ENCODE results near the gene ADTRP.
"Not testable (repeated sequence)": the region's sequence is repeated elsewhere in the genome, so short reads cannot be mapped to it uniquely, and the experiment has no call there.

Gene ADTRP

DNA sequence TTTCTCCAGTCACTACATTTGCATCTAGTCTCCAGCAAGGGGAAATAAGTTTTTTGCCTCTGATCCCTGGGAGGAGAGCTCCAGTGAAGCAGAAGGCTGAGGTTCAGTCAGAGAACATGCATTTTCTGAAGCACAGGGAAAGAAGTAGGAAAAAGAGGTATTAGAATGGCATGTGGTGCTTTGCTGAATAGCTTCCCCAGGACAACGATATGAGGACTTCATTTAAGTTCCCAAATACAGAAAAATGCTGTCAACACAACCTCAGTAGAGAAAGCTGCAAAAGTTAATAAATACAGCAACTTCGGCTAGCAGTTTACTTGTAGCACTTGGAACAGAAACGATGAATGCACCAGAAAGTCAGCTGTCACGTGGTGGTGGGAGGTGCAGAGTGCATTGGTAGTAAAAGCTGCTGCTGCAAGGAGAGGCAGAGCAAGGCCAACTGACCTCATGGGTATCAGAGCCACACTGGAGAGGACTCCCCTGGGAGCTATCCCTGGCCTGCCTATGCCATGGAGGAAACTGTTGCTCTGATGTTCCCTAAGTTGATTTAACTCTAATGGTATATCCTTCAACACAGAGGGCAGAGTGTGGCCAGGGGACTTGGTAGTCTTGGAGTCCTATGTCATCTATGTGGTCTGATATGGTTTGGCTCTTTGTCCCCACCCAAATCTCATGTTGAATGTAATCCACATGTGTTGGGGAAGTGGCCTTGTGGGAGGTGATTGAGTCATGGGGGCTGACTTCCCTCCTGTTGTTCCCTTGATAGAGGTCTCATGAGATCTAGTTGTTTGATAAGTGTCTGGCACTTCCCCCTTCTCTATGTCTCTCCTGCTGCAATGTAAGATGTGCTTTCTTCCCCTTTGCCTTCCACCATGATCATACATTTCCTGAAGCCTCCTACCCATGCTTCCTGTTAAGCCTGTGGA lies 85.9 kb downstream of the ADTRP start:
- DNase-seq (ENCODE audit: low read depth) = no peak

DNA sequence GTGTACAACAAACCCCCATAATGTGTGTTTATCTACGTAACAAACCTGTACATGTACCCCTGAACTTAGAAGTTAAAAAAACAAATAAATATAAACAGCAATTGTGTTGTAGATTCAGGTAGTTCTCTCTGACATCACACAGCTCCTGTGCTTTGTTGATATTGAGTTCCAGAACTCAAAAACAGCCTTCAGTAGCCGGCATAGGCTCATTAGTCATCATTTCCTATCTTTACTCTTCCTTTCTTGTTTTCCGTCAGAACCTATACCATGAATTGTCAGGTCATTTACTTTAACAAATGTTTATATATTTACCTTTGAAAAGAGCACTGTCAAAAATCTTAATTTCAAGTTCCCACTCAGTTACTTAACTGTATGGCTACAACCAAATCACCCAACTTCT lies 88.8 kb downstream of the ADTRP start:
- no peak for DNase-seq (ENCODE audit: low read depth)

DNA sequence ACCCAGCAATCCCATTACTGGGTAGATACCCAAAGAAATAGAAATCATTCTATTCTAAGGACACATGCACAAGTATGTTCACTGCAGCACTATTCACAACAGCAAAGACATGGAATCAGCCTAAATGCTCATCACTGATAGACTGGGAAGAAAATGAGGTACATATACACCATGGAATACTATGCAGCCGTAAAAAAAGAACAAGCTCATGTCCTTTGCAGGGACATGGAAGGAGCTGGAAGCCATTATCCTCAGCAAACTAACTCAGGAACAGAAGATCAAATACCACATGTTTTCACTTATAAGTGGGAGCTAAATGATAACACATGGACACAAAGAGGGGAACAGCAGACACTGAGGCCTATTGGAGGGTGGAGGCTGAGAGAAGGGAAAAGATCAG lies 89.2 kb downstream of the ADTRP start:
- not testable (repeated sequence) for DNase-seq (ENCODE audit: low read depth)

DNA sequence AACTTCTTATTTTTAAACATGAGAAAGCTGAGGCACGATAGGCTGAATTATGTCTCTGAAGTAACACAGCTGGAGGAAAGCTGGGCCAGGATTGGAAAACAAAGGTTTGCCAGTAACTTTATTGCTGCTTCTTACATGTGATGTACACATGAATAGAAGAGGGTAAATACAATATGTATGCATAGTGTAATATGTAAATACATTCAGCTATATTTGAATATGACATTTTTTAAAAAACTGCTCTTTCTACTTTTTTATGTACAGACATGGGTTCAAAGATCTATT lies 90.2 kb downstream of the ADTRP start:
- DNase-seq (ENCODE audit: low read depth) = no peak

DNA sequence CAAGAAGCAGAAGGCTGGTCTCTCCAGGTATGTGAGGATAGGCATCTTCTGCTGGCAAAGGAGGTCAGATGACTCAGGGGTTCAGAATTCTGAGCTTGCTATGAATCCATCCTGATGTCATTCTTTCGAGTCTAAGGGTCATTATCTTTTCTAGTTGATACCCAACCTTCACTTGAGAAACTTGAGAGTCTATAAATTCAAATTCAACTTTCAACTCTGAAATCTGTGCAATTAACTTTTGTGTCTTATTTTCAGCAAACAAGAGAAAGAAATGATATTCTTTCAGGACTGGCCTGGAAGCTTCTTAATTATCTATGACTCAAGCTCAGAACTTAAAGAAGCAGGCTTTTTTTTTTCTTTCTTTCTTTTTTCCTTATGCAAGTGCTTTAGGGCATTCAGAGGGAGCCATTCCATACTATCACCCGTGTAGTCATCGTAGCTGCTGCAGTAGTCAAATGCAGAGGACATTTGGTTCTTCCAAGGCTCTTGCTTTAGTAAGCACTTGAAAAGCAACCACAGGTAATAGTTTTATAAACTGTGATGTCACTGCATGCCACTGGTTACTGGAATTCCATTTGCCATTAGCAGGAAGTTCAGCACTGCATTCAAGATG lies 93.0 kb downstream of the ADTRP start:
- DNase-seq (ENCODE audit: low read depth) = no peak

DNA sequence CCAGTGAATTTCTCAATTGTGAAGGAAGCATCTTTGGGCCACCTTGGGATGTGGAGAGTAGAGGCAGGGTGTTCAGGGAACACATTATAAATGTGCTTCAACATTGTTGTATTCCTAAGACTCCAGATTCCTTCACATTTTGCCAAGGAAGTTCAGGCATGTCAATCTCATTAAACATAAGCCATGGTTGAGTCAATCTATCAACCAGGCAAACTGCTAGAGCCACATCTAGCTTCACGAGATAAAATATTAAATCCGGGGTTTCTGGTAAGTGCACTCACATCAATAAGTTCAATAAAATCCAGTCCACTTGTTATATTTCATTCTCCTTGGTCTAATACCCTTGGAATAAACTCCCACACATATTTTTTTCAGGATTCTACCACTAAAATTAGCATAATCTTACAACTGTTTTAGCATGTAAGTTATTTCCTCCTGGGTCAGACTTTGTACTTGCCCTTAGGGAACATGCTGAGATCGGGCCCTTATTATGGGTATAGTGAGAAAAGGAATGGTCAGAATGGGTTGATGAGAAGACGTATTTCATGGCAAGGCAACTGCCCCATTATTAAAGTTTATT lies 93.6 kb downstream of the ADTRP start:
- no peak for DNase-seq (ENCODE audit: low read depth)

DNA sequence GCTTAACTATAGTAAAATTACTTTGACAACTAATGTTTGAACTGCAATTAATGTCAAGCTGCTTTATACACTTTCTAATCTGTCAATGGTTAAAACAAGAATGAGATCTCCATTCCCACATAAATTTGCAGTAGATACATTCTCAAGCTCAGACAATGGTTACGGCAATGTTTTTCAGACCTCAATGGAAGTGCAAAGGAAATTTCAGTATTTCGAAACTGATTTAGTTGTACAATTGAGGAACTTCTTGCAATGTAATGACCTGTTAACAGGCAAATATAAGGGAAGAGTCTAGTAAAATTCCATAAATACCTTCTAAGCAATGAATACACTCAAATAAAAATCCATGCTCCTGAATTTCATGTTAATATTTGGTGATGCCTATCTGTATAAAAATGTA lies 94.7 kb downstream of the ADTRP start:
- DNase-seq (ENCODE audit: low read depth) = no peak

DNA sequence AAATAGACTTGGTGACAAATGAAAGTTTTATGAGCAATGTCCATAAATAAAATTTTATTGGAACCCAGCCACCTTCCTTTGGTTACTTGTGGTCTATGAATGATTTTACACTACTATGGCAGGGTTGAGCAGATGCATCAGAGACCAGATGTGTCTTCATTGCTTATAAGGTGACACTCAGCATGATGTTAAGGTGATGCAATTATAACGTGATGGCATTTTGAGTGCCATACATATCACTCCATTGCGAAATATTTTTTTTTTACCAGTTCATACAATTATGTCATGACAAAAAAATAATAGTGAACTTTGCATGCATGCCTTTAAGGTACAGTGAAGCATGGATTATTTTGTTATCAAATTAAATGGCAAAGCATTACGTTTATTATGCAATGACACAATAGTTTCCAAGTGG lies 96.0 kb downstream of the ADTRP start:
- DNase-seq (ENCODE audit: low read depth) = no peak

DNA sequence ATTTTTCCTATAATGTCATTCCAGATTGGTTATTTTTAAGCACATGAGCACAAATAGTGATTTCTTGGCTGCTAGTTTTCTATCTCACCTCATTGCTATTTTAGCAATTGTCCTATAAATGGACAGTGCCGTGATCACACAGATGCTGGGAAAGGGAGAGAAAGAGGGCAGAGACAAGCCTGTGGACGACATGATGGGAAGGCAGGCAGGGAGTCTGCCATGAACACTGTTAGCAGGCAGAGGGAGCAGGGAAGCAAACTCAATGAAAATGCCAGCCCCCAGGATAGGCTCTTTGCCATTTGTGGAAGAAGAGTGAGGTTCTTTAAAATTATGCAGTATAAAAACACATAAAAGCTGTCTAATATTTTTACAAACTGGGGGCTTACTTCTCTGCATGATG lies 96.8 kb downstream of the ADTRP start:
- no peak for DNase-seq (ENCODE audit: low read depth)

DNA sequence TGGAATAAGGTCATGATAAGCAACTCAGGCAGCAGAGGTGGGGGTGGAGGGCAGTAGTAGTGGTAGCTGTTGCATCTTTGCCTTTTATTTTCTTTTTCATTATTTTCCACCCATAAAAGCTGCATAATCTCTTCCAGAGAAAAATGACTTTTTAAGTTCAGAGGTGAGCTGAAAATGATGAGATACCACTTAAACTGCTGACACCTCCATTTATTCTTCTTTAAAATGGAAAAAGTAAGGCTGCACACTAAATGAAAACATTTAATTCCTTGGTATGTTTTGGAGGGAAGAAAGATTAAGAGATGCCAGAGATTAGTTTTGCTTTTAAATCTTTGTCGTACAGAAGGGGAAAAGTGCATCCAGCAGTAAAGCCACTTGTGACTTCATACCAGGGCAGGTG lies 97.2 kb downstream of the ADTRP start:
- DNase-seq (ENCODE audit: low read depth) = no peak

DNA sequence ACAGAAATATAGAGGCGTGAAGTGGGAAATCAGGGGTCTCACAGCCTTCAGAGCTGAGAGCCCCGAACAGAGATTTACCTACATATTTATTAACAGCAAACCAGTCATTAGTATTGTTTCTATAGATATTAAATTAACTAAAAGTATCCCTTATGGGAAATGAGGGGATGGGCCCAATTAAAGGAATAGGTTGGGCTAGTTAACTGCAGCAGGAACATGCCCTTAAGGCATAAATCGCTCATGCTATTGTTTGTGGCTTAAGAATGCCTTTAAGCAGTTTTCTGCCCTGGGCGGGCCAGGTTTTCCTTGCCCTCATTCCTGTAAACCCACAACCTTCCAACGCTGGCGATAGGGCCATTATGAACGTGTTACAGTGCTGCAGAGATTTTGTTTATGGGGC lies 98.1 kb downstream of the ADTRP start:
- DNase-seq (ENCODE audit: low read depth) = not testable (repeated sequence)

DNA sequence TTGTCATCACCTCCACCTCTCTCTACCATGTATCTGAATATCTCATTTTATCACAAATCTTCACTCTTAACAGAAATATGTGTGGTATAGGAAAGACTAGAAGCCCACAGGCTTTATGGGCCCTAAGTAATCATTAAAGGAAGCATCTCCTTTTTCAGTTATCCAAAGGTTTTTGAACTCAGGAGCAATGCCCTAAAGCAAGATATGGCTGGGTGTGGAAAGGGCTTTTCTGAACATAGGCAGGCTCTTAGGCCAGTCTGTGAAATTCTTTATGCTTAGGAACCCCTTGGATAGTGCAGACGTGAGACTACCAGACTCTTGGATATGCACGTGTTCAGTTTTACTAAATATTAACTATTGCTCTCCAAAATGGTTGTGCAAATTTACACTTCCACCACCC lies 99.5 kb downstream of the ADTRP start:
- no peak for DNase-seq (ENCODE audit: low read depth)

DNA sequence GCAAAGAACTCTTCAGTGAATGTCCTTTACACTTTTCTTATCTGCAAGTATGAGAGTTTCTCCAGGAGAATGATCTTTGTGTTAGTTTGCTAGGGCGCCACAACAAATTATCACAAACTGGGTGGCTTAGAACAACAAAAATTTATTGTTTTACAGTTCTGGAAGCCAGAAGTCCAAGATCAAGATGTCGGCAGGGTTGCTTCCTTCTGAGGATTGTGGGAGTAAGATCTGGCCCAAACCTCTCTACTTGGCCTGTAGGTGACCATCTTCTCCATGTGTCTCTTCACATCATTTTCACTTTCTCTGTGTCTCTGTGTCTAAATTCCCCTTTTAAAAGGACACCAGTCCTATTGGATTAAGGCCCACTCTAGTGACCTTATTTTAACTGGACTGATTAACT lies 103.0 kb downstream of the ADTRP start:
- no peak for DNase-seq (ENCODE audit: low read depth)

DNA sequence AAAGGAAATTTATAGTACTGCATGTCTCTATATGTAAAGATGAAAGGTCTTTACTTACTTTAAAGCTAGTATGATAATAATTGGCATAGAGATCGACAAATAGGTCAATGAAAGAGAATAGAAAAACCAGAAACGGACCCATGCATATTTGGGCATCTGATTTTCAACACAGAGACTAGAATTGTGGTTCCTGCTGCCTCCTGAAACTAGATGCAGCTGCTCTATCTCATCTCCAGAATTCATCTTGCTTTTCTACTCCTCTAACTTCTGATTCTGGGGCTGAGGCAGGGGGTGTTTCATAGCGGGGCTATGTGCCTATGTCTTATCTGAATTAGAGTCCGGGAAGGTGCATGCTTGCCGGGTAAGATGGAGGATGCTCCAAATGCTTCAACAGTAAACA lies 105.9 kb downstream of the ADTRP start:
- no peak for DNase-seq (ENCODE audit: low read depth)

DNA sequence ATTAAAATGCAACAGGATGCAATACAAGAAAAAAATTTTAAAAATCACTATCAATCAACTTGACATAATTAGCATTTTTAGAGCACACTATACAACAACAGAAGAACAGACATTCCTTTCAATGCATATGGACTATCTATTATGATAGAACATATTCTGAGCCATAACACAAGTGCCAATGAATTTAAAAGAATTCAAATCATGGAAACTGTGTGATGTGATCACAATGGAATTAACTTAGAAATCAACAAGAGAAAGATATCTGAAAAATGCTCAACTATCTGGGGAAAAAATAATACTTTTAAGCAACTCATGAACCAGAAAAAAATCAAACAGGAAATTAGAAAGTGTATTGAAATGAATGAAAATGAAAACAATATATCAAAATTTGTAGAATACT lies 106.3 kb downstream of the ADTRP start:
- no peak for DNase-seq (ENCODE audit: low read depth)

DNA sequence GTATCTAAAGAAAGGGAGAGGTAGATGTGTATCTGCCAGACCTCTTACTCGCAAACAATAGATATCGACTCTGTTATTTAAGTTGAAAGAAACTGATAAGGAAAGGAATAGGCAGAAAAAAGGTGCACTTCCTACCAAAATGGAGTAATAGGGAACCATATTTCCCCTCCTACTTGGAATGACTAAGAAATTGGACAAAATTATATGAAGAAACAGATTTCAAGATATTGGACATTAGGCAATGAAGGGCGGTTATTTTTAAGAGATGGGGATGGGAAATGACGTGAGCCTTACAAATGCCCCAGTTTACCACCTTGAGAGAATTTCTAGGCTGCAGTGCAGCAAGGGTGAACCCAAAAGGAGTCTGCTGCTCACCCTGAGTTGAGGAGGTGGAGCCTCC lies 108.9 kb downstream of the ADTRP start:
- DNase-seq (ENCODE audit: low read depth) = no peak

DNA sequence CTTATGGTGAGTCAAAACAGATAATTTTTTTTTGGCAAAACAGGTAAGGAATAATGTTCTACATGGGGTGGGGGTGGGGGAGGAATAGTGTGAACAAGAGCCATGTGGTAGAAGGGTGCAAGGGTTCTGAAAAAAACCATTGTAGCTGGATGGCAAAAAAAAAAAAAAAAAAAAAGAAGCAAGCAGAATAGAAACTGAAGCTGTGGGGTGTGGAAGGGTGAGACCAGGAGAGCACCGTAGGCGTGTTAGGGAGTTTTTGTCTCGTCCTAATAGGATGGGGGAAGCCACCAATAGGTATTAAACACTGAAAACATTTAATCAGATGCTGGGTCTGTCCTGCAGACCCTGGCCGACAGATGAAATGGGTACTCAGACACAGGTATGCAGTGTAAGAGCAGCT lies 110.1 kb downstream of the ADTRP start:
- DNase-seq (ENCODE audit: low read depth) = no peak

DNA sequence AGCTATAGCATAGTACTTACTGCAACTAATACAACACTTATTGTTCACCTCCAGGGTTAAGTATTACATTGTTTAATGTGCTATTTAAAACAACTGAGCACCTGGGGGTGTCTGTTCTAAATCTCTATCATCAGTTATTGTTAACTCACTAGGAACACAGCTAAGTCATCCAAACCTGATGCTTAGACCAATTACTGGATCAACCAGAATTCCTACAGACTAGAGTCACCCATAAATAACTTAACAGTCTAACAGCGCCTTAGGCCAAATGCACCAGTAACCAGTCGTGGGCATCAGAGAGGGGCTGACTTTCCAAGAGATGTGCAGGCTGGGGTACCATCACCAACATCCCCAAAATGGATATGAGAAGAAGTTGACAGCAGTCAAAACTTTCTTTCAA lies 110.7 kb downstream of the ADTRP start:
- no peak for DNase-seq (ENCODE audit: low read depth)

DNA sequence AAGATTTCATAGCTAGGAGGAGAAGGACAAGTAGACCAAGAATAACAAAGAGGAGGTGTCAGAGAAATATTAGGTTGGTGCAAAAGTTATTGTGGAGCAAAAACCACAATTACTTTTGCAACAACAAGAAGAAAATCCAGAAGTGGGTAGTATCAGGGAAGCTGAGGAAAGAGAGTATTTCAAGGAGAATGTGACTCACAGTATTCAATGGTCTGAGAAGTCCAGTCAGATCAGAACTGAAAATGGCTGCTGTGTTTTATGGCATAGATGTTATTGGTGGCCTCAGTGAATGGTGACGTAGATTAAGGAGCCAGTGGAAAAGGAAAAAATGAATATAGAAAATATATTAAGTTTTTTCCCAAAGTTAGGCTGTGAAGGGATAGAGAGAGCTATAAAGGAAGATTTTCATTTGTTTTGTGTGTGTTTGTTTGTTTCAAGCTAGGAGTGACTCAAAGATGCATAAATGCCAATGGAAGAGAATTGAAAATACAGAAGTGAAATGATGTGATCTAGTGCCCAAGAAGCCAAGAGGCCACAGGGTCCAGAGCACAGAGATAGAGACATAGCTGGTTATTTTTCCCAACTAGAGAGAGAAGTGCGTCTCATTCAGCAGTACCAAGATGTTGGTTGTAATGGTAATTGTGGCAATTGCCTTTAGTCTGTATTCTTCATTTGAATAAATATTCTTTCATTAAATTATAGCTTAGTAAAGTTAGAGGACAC lies 112.8 kb downstream of the ADTRP start:
- DNase-seq (ENCODE audit: low read depth) = no peak

Measured in stimulated activated CD8-positive, alpha-beta memory T cell treated with anti-CD3 and anti-CD28 coated beads, Interleukin-15, amount 100 ng/mL, for 1 hour (primary cell).